RWPE2 (cell line): ENCODE results near the gene CUEDC2.

ENCODE experiments used
- ATAC-seq: fragments of 200-7000 bp; cut with Tn5 transposase; 3 replicates; pipeline ENCODE4 v1.9.1; 2021; ENCODE audit warnings: low read depth
- DNase-seq: peaks from one replicate; pipeline ENCODE4 v3.0.0-alpha.2; 2020; ENCODE audit warnings: low spot score
- H3K27ac ChIP-seq: fragments of 450-650 bp; 2 replicates; pipeline ENCODE4 v1.5.1; 2017; ENCODE audit warnings: mild to moderate bottlenecking; ENCODE audit not compliant: poor library complexity, severe bottlenecking
- H3K27me3 ChIP-seq: fragments of 250-450 bp; sonication (Bioruptor Pico); 2 replicates; pipeline ENCODE4 v1.5.1; 2021; ENCODE audit warnings: mild to moderate bottlenecking, moderate library complexity; ENCODE audit not compliant: insufficient read depth, poor library complexity, severe bottlenecking
- H3K36me3 ChIP-seq: fragments of 250-450 bp; sonication (Bioruptor Pico); 2 replicates; pipeline ENCODE4 v1.5.1; 2020; ENCODE audit warnings: low read depth, mild to moderate bottlenecking, moderate library complexity
- H3K4me1 ChIP-seq: fragments of 250-450 bp; sonication (Bioruptor Pico); 2 replicates; pipeline ENCODE4 v1.5.1; 2021; ENCODE audit warnings: mild to moderate bottlenecking, moderate library complexity; ENCODE audit not compliant: insufficient read depth, poor library complexity, severe bottlenecking
- H3K4me3 ChIP-seq: fragments of 250-450 bp; sonication (Bioruptor Pico); 2 replicates; pipeline ENCODE4 v1.5.1; 2021; ENCODE audit warnings: mild to moderate bottlenecking, moderate library complexity; ENCODE audit not compliant: severe bottlenecking
- H3K9me3 ChIP-seq: fragments of 250-450 bp; sonication (Bioruptor Pico); 2 replicates; pipeline ENCODE4 v1.5.1; 2021; ENCODE audit warnings: mild to moderate bottlenecking, moderate library complexity; ENCODE audit not compliant: severe bottlenecking
- CTCF ChIP-seq: fragments of 450-650 bp; IDR thresholded peaks from one replicate; pipeline ENCODE4 v1.5.1; 2017; ENCODE audit warnings: mild to moderate bottlenecking, moderate library complexity; ENCODE audit not compliant: poor library complexity, severe bottlenecking

Gene CUEDC2

DNA sequence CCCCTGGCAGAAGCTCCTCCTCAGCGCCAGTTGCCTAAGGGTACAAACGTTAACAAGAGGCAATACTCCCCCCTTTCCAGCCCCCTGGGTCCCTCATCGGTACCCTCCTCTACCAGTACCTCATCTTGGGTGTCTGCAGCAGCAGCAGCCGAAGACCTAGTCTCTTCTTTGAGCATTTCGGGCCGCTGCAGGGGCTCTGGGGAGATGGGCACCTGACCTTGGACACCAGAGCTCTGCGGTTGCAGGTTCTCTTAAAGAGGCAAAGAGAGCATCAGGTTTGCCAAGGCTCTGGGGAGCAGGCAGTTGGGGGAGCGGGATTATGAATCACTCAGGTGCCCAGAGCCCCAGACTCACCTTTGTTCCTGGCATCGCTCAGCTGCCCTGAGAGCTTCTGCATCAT, 8.2 kb downstream of the CUEDC2 start:
- Histone ChIP-seq H3K4me1 (no peaks in the 10 kb centered on the region), H3K27me3 (peaks cover 2% of the 10 kb centered on the region), H3K9me3 (no peaks in the 10 kb centered on the region), H3K27ac (no peak overlapping the region), H3K36me3 (peaks cover 7% of the 10 kb centered on the region), H3K4me3 (no peak overlapping the region)
- no peak for TF ChIP-seq CTCF
- ATAC-seq (no peak), DNase-seq (no peak)

- Histone ChIP-seq H3K9me3 (no peaks in the 10 kb centered on the region), H3K27ac (peak overlapping the region; percentile 71), H3K4me1 (no peaks in the 10 kb centered on the region), H3K4me3 (no peak overlapping the region), H3K27me3 (peaks cover 5% of the 10 kb centered on the region), H3K36me3 (peaks cover 7% of the 10 kb centered on the region)
- no peak for ATAC-seq
- no peak for TF ChIP-seq CTCF
- no peak for DNase-seq
Measured at GRCh38 chr10:102423372-102423968, 8.9 kb downstream of the CUEDC2 start.

DNA sequence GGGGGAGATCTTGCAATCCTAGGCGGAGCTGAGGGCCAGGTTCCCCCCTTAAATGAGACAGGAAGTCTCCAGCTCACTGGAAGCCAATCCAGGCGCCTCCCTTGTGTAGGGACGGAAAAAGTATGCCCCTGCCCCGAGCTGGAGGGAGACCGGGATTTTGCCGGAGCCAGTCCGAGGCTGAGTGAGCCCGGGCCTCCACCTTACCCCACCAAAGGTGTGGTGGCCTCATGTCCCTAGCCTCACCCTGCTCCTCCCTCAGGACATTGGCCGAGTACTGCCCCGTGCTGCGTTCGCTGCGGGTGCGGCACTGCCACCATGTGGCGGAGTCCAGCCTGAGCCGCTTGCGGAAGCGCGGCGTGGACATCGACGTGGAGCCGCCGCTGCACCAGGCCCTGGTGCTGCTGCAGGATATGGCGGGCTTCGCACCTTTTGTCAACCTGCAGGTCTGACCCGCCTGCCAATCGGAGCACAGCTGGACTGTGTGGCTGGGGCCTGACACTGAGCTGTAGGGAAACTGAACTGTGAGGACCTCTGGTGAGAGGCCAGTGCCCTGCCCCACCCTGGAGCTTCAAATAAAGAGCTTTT, 9.7 kb downstream of the CUEDC2 start:
- peak overlapping the region; percentile 71 for H3K27ac ChIP-seq
- peaks cover 7% of the 10 kb centered on the region for H3K36me3 ChIP-seq
- H3K27me3 ChIP-seq: peaks cover 5% of the 10 kb centered on the region
- TF ChIP-seq CTCF: peak; percentile 94
- H3K4me1 ChIP-seq: no peaks in the 10 kb centered on the region
- DNase-seq (no peak), ATAC-seq (peak; percentile 50)
- H3K4me3 ChIP-seq: peak overlapping the region; percentile 54
- H3K9me3 ChIP-seq: no peaks in the 10 kb centered on the region

GRCh38 chr10:102421757-102422512, 10.4 kb downstream of the CUEDC2 start:
- Histone ChIP-seq H3K36me3 (peaks cover 7% of the 10 kb centered on the region), H3K4me1 (no peaks in the 10 kb centered on the region), H3K4me3 (peak overlapping the region; percentile 54), H3K9me3 (no peaks in the 10 kb centered on the region), H3K27ac (peak overlapping the region; percentile 71), H3K27me3 (peaks cover 5% of the 10 kb centered on the region)
- TF ChIP-seq CTCF: no peak
- ATAC-seq (peak; percentile 28), DNase-seq (no peak)

DNA sequence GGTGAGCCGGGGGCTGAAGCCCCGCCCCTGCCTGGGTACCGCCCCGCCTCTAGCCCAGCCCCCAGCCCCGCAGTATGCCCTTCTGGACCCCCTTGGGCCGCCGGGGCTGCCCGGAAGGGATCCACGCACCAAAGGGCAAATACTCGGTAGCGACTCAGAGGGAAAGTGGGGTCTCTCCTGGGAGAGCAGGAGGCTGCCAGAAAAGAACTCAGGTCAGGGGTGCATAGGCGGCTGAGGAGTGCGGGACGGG, 10.9 kb downstream of the CUEDC2 start:
- Histone ChIP-seq H3K27me3 (peaks cover 5% of the 10 kb centered on the region), H3K4me1 (no peaks in the 10 kb centered on the region), H3K4me3 (peak overlapping the region; percentile 54), H3K36me3 (peaks cover 7% of the 10 kb centered on the region), H3K9me3 (no peaks in the 10 kb centered on the region), H3K27ac (peak overlapping the region; percentile 71)
- TF ChIP-seq CTCF: no peak
- no peak for DNase-seq
- peak; percentile 5; the same call in 2 of the 3 replicates for ATAC-seq
